Endodermal cell (in vitro differentiated cells): ENCODE results near the gene LRP2BP. TPM values are rescaled to one million over a fixed set of nuclear protein-coding genes. Genes with fewer than 3 reads are reported as not detected.
A peak's percentile ranks its signal among the peaks of the same experiment; 100 is the strongest.
"Not testable (repeated sequence)": the region's sequence is repeated elsewhere in the genome, so short reads cannot be mapped to it uniquely, and the experiment has no call there.

ENCODE experiments used
- DNase-seq: peaks from one replicate; pipeline ENCODE4 v3.0.0-alpha.2; 2017
- H3K27ac ChIP-seq: 2 replicates; pipeline ENCODE4 v1.5.1; 2013; ENCODE audit warnings: mild to moderate bottlenecking, low read depth, low read length, moderate library complexity
- H3K27me3 ChIP-seq: 2 replicates; pipeline ENCODE4 v1.6.1; 2013; ENCODE audit warnings: mild to moderate bottlenecking, low read length, moderate library complexity; ENCODE audit not compliant: insufficient read depth, control insufficient read depth, poor library complexity, severe bottlenecking
- H3K36me3 ChIP-seq: 2 replicates; pipeline ENCODE4 v1.7.0; 2013; ENCODE audit warnings: mild to moderate bottlenecking, low read length, moderate library complexity; ENCODE audit not compliant: control insufficient read depth, insufficient read depth
- H3K4me1 ChIP-seq: one replicate; pipeline ENCODE4 v1.7.0; 2013; ENCODE audit warnings: low read length; ENCODE audit not compliant: control insufficient read depth, insufficient read depth
- H3K4me3 ChIP-seq: 2 replicates; pipeline ENCODE4 v1.5.1; 2013; ENCODE audit warnings: mild to moderate bottlenecking, low read length, moderate library complexity
- H3K9ac ChIP-seq: 2 replicates; pipeline ENCODE4 v1.6.1; 2013; ENCODE audit warnings: mild to moderate bottlenecking, low read length, moderate library complexity; ENCODE audit not compliant: poor library complexity, severe bottlenecking; ENCODE audit errors: extremely low read depth
- H3K9me3 ChIP-seq: 2 replicates; pipeline ENCODE4 v1.6.1; 2013; ENCODE audit warnings: mild to moderate bottlenecking, low read length, moderate library complexity; ENCODE audit not compliant: control insufficient read depth
- H3K27ac Mint-ChIP-seq: 2 replicates; pipeline ENCODE4 v1.8.0; 2020; ENCODE audit warnings: mixed read lengths
- H3K27me3 Mint-ChIP-seq: 2 replicates; pipeline ENCODE4 v1.8.0; 2021; ENCODE audit warnings: mild to moderate bottlenecking, mixed read lengths; ENCODE audit not compliant: insufficient read depth
- H3K36me3 Mint-ChIP-seq: 2 replicates; pipeline ENCODE4 v1.8.0; 2020; ENCODE audit warnings: low read depth, mixed read lengths
- H3K4me1 Mint-ChIP-seq: 2 replicates; pipeline ENCODE4 v1.8.0; 2020; ENCODE audit warnings: mixed read lengths
- H3K4me3 Mint-ChIP-seq: 2 replicates; pipeline ENCODE4 v1.8.0; 2020; ENCODE audit warnings: mild to moderate bottlenecking, moderate library complexity, mixed read lengths
- H3K9me3 Mint-ChIP-seq: 2 replicates; pipeline ENCODE4 v1.8.0; 2020; ENCODE audit warnings: mild to moderate bottlenecking, mixed read lengths
- WGBS, 2 experiments: methylation state at CpG; one replicate each; pipeline versions ENCODE4 v1.1.5 to v1.1.7; 2013; ENCODE audit warnings: missing lambda C conversion rate in 2 of 2, mixed read lengths in 1 of 2; ENCODE audit not compliant: insufficient coverage in 1 of 2, insufficient read length in 1 of 2; 5-methylcytosine and 5-hydroxymethylcytosine counted together
- total RNA-seq, 2 donors: library from RNA; stranded (reverse); fragmentation: NEBNext Ultra II Directional in 1 of 2; extraction: Animal tissue kit (Norgen Biotek cat#: 25700) in 1 of 2; gene quantifications; 2 replicates in 1 of 2; 3 replicates in 1 of 2; pipeline ENCODE4 v1.2.1, GENCODE V29; 2021
- TF ChIP-seq, protein P1 (sequence below): fragments of 200-600 bp; sonication (generic); conservative IDR thresholded peaks from 2 replicates; pipeline ENCODE4 v1.5.0; 2021; ENCODE audit warnings: antibody characterized with exemption, mild to moderate bottlenecking

LRP2BP gene
- total RNA-seq, 2 donors from 2014 or later = 0.15 TPM; not detected in 1

- Histone ChIP-seq H3K36me3 (peaks cover 25% of the 10 kb centered on the region), H3K4me3 (peak overlapping the region; percentile 44), H3K27me3 (peaks cover 16% of the 10 kb centered on the region), H3K4me1 (peaks cover 7% of the 10 kb centered on the region), H3K9ac (no peak overlapping the region), H3K9me3 (no peaks in the 10 kb centered on the region), H3K27ac (peak overlapping the region; percentile 29)
- no peak overlapping the region for H3K27ac Mint-ChIP-seq
- peaks cover 29% of the 10 kb centered on the region for H3K27me3 Mint-ChIP-seq
- TF ChIP-seq, protein P1, sequence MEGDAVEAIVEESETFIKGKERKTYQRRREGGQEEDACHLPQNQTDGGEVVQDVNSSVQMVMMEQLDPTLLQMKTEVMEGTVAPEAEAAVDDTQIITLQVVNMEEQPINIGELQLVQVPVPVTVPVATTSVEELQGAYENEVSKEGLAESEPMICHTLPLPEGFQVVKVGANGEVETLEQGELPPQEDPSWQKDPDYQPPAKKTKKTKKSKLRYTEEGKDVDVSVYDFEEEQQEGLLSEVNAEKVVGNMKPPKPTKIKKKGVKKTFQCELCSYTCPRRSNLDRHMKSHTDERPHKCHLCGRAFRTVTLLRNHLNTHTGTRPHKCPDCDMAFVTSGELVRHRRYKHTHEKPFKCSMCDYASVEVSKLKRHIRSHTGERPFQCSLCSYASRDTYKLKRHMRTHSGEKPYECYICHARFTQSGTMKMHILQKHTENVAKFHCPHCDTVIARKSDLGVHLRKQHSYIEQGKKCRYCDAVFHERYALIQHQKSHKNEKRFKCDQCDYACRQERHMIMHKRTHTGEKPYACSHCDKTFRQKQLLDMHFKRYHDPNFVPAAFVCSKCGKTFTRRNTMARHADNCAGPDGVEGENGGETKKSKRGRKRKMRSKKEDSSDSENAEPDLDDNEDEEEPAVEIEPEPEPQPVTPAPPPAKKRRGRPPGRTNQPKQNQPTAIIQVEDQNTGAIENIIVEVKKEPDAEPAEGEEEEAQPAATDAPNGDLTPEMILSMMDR = no peak
- DNase-seq = no peak
- H3K4me3 Mint-ChIP-seq = no peak overlapping the region
- peaks cover 37% of the 10 kb centered on the region for H3K36me3 Mint-ChIP-seq
- no peaks in the 10 kb centered on the region for H3K9me3 Mint-ChIP-seq
- peaks cover 22% of the 10 kb centered on the region for H3K4me1 Mint-ChIP-seq
- 96 to 100% methylated on average over 2 to 3 of the region's 3 CpGs for WGBS, 2 experiments
Measured at GRCh38 chr4:185369731-185370130, 26.0 kb downstream of the LRP2BP start.

GRCh38 chr4:185364886-185365285, 30.8 kb downstream of the LRP2BP start:
- no peak overlapping the region for H3K4me3 Mint-ChIP-seq
- H3K36me3 Mint-ChIP-seq = peaks cover 35% of the 10 kb centered on the region
- TF ChIP-seq, protein P1 = no peak
- H3K9me3 Mint-ChIP-seq = no peaks in the 10 kb centered on the region
- H3K27me3 ChIP-seq = no peaks in the 10 kb centered on the region
- H3K9me3 ChIP-seq = no peaks in the 10 kb centered on the region
- peaks cover 4% of the 10 kb centered on the region for H3K4me1 Mint-ChIP-seq
- DNase-seq = no peak
- no peak overlapping the region for H3K9ac ChIP-seq
- no peak overlapping the region for H3K4me3 ChIP-seq
- peaks cover 2% of the 10 kb centered on the region for H3K4me1 ChIP-seq
- peaks cover 30% of the 10 kb centered on the region for H3K36me3 ChIP-seq
- 94 to 100% methylated on average over 3 to 4 of the region's 5 CpGs for WGBS, 2 experiments
- no peak overlapping the region for H3K27ac Mint-ChIP-seq
- H3K27ac ChIP-seq = no peak overlapping the region
- no peaks in the 10 kb centered on the region for H3K27me3 Mint-ChIP-seq

GRCh38 chr4:185363251-185363650, 32.5 kb downstream of the LRP2BP start:
- WGBS, 2 experiments = 88 to 100% methylated on average over 1 of the region's 3 CpGs
- Histone ChIP-seq H3K36me3 (peaks cover 31% of the 10 kb centered on the region), H3K4me1 (no peaks in the 10 kb centered on the region), H3K4me3 (no peak overlapping the region), H3K9ac (no peak overlapping the region), H3K27me3 (no peaks in the 10 kb centered on the region), H3K27ac (no peak overlapping the region), H3K9me3 (no peaks in the 10 kb centered on the region)
- Mint-ChIP-seq H3K9me3 (no peaks in the 10 kb centered on the region), H3K27ac (no peak overlapping the region), H3K4me3 (no peak overlapping the region), H3K4me1 (no peaks in the 10 kb centered on the region), H3K36me3 (peaks cover 41% of the 10 kb centered on the region), H3K27me3 (no peaks in the 10 kb centered on the region)
- TF ChIP-seq, protein P1 = no peak
- DNase-seq = no peak

DNA sequence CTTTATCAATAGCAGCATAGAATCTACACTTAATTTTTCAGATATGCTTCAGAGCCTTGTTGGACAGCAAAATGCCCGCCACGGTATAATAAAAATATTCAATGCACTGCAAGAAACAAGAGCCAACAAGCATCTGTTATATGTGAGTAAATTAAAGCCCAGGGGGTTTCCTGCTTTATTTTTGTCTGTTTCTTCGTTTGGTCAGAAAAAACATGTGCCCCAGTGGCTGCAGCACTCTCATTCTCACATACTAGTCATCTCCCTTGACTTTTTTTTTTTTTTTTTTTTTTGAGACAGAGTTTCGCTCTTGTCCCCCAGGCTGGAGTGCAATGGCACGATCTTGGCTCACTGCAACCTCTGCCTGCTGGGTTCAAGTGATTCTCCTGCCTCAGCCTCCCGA, 33.2 kb downstream of the LRP2BP start:
- not testable (repeated sequence) for H3K4me1 ChIP-seq, H3K4me3 Mint-ChIP-seq, H3K4me1 Mint-ChIP-seq, H3K9me3 ChIP-seq, H3K27ac Mint-ChIP-seq, H3K27ac ChIP-seq, H3K9me3 Mint-ChIP-seq, H3K9ac ChIP-seq, H3K27me3 ChIP-seq, DNase-seq, H3K27me3 Mint-ChIP-seq, H3K4me3 ChIP-seq
- H3K36me3 ChIP-seq = peaks cover 35% of the 10 kb centered on the region
- 93 to 100% methylated on average over 1 to 6 of the region's 6 CpGs for WGBS, 2 experiments
- H3K36me3 Mint-ChIP-seq = peaks cover 39% of the 10 kb centered on the region
